ENCODE data around the gene HS3ST5. TPM values are rescaled to one million over a fixed set of nuclear protein-coding genes. Genes with fewer than 3 reads are reported as not detected.
"Not testable (repeated sequence)": the region's sequence is repeated elsewhere in the genome, so short reads cannot be mapped to it uniquely, and the experiment has no call there.

Gene HS3ST5
- total RNA-seq, 4 donors from 2014 or later: not detected

DNA sequence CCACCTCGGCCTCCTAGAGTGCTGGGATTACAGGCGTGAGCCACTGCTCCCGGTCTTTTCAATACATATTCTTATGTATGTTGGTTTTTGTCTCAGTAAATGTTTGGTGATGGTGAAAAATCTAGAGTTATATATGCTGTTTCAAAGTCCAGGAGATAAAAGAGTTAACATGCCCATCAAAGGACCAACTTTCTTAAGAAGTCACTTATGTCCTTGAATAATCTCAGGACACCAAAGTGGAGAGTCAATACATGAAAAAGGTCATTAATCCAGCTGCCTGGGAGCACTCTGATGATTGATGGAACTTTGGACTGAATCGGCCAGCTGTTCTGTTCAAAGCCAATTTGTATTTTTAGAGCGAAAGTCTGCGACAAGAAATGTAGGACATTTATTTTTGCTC, 312.1 kb downstream of the HS3ST5 start:
- TF ChIP-seq, protein P1, sequence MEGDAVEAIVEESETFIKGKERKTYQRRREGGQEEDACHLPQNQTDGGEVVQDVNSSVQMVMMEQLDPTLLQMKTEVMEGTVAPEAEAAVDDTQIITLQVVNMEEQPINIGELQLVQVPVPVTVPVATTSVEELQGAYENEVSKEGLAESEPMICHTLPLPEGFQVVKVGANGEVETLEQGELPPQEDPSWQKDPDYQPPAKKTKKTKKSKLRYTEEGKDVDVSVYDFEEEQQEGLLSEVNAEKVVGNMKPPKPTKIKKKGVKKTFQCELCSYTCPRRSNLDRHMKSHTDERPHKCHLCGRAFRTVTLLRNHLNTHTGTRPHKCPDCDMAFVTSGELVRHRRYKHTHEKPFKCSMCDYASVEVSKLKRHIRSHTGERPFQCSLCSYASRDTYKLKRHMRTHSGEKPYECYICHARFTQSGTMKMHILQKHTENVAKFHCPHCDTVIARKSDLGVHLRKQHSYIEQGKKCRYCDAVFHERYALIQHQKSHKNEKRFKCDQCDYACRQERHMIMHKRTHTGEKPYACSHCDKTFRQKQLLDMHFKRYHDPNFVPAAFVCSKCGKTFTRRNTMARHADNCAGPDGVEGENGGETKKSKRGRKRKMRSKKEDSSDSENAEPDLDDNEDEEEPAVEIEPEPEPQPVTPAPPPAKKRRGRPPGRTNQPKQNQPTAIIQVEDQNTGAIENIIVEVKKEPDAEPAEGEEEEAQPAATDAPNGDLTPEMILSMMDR (IDR thresholded peaks at IDR 0.05): no peak
- no peak for ATAC-seq (ENCODE audit: low FRiP score)
- no peak for DNase-seq (ENCODE audit: low spot score)

DNA sequence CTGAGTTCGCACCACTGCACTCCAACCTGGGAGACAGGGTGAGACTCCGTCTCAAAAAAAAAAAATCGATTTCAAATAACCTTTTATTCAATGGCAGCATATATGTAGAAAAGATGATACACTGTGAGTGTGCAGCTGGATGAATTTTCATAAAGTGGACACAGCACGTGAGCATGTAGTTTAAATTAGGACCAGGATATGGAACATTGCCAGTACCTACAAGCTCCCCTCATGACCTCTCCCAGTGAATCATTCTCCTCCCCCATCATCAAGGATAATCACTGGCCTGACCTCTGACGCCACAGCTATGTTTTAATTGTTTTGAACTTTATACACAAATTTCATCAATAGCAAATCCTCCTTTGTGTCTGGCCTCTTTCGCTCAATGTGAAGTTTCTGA, 318.1 kb downstream of the HS3ST5 start:
- TF ChIP-seq, protein P1 (IDR thresholded peaks at IDR 0.05): no peak
- no peak for ATAC-seq (ENCODE audit: low FRiP score)
- DNase-seq (ENCODE audit: low spot score): no peak

DNA sequence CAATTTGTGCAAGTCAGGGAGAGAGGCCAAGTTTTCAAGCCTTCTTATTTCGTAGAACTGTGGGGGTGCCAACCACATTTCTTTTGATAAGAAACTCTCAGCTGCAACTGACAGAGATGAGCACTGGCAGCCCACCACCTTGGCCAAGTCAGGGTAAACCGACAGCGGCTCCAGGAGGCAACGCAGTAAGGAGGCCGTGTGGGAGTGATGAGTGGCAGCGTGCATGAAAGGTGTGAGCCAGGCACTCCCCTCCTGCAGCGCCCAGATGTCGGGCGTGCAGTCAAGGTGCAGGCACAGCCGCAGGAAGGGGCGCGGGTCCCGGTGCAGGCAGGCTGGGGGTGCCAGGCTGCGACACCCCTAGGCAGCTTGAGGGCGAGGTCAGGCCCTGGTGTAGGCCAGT, 322.6 kb downstream of the HS3ST5 start:
- DNase-seq (ENCODE audit: low spot score): no peak
- TF ChIP-seq, protein P1 (IDR thresholded peaks at IDR 0.05): no peak
- ATAC-seq (ENCODE audit: low FRiP score): peak; percentile 77

DNA sequence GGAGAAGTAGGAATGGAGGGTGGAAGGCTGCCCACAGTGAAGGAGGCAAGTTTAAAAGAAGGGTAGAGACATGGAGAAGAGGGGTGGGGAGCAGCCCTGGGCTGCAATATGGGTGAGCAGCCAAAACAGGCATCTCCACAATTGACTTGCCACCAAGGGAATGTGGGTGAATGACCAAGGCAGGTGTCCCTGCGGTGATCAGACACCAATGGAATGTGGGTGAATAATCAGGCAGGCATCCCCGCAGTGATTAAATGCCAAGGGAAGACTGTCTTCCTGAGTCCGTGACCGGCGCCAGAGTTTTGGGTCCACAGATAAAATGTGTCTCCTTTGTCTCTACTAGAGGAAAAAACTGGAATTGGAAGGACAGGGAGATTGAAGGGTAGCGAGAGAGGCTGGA, 325.7 kb downstream of the HS3ST5 start:
- DNase-seq (ENCODE audit: low spot score); ATAC-seq (ENCODE audit: low FRiP score): not testable (repeated sequence)

DNA sequence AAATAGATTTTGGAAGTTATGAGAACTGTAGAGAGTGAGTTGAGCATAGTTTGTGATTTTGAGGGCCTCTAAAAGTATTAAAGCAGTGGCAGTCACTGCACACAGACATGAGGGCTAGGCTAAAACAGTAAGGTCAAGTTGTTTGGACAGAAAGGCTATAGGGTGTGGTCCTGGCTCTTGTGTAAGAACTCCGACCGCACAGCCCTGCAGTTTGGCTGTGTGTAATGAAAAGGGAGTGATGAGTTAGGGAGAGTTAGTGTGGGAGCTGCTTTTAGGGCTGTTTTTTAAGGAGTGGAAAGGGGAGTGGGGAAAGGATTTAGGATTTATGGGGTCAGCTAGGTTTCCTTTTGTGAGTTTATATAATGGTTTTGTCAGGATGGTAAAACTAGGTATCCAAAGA, 328.7 kb downstream of the HS3ST5 start:
- ATAC-seq (ENCODE audit: low FRiP score); DNase-seq (ENCODE audit: low spot score): not testable (repeated sequence)

DNA sequence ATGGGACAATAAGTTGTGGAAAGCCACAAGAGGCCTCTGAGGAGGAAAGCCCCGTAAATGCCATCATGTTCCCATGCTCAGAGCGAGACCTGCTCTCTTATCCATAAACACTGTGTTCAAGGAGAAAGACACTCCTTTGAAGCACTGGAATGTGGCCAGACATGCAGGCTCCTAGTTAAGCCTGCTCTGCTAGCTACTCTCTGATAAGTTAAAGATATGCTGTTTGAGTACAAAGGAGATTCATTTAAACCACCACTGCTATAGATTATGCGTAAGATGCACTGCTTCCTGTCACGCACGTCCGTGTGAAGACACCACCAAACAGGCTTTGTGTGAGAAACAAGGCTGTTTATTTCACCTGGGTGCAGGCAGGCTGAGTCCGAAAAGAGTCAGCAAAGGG, 331.3 kb downstream of the HS3ST5 start:
- DNase-seq (ENCODE audit: low spot score); ATAC-seq (ENCODE audit: low FRiP score): not testable (repeated sequence)

DNA sequence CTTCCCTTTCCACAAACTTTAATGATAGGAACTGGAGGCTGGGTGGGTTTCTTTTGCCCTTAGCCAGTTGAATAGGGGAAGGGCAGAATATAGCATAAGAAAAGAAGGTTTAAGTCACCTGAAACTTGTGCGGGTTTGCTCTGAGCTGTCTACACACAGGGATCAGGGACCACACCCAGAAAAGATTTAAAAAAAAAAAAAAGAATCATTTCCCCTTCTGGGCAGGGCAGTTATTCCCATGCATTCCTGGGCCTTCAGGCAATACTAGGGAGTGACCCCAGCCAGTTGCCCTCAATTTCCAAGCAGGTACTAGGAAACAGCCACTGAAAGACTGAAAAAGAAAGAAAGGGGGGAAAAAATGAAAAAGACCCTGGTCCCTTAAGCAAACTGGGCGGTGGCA, 332.3 kb downstream of the HS3ST5 start:
- no peak for DNase-seq (ENCODE audit: low spot score)
- no peak for ATAC-seq (ENCODE audit: low FRiP score)
- TF ChIP-seq, protein P1 (IDR thresholded peaks at IDR 0.05): no peak

DNA sequence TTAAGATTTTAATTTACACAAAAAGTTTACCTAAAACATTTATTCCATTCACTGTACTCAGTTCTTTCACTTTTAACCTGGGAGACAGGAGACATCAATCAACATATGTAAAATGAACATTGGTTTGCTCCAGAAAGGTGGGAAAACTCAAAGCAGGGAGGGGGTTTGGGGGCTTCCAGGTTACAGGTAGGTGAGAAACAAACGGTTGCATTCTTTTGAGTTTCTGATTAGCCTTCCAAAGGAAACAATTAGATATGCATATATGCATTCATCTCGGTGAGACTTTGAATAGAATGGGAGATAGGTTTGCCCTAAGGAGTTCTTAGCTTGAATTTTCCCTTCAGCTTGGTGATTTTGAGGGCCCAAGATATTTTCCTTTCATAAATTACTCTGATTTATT, 333.6 kb downstream of the HS3ST5 start:
- ATAC-seq (ENCODE audit: low FRiP score) (no peak), DNase-seq (ENCODE audit: low spot score) (no peak)
- TF ChIP-seq, protein P1 (IDR thresholded peaks at IDR 0.05): no peak

GRCh38 chr6:114008331-114008730, 334.5 kb downstream of the HS3ST5 start:
- DNase-seq (ENCODE audit: low spot score) (no peak), ATAC-seq (ENCODE audit: low FRiP score) (no peak)
- TF ChIP-seq, protein P1 (IDR thresholded peaks at IDR 0.05): no peak

Data from omental fat pad (tissue), 4 donors.